Measurements from ENCODE around the gene SMURF2.
"Not testable (repeated sequence)": the region's sequence is repeated elsewhere in the genome, so short reads cannot be mapped to it uniquely, and the experiment has no call there.

SMURF2 gene

GRCh38 chr17:64632606-64633005 is 29.5 kb downstream of the SMURF2 start:
- no peak for DNase-seq (ENCODE audit: low read depth in 1 of 2, low spot score in 1 of 2)

GRCh38 chr17:64632194-64632593 is 29.9 kb downstream of the SMURF2 start:
- DNase-seq (ENCODE audit: low read depth in 1 of 2, low spot score in 1 of 2): no peak

GRCh38 chr17:64630309-64631223 is 31.5 kb downstream of the SMURF2 start:
- no peak for DNase-seq (ENCODE audit: low read depth in 1 of 2, low spot score in 1 of 2)

- DNase-seq (ENCODE audit: low read depth in 1 of 2, low spot score in 1 of 2): no peak
Observed at GRCh38 chr17:64628641-64629040, 33.5 kb downstream of the SMURF2 start.

GRCh38 chr17:64627797-64628196 is 34.3 kb downstream of the SMURF2 start:
- DNase-seq (ENCODE audit: low read depth in 1 of 2, low spot score in 1 of 2): no peak

- no peak for DNase-seq (ENCODE audit: low read depth in 1 of 2, low spot score in 1 of 2)
Observed at GRCh38 chr17:64626827-64627226, 35.3 kb downstream of the SMURF2 start.

- DNase-seq (ENCODE audit: low read depth in 1 of 2, low spot score in 1 of 2): no peak
Observed at GRCh38 chr17:64625541-64625940, 36.6 kb downstream of the SMURF2 start.

- no peak for DNase-seq (ENCODE audit: low read depth in 1 of 2, low spot score in 1 of 2)
Observed at GRCh38 chr17:64622931-64623654, 39.0 kb downstream of the SMURF2 start.

GRCh38 chr17:64621772-64622171 is 40.3 kb downstream of the SMURF2 start:
- no peak for DNase-seq (ENCODE audit: low read depth in 1 of 2, low spot score in 1 of 2)

GRCh38 chr17:64618848-64619247 is 43.3 kb downstream of the SMURF2 start:
- no peak for DNase-seq (ENCODE audit: low read depth in 1 of 2, low spot score in 1 of 2)

GRCh38 chr17:64617125-64617780 is 44.9 kb downstream of the SMURF2 start:
- no peak for DNase-seq (ENCODE audit: low read depth in 1 of 2, low spot score in 1 of 2)

GRCh38 chr17:64615028-64615677 is 47.0 kb downstream of the SMURF2 start:
- no peak for DNase-seq (ENCODE audit: low read depth in 1 of 2, low spot score in 1 of 2)

GRCh38 chr17:64614266-64615027 is 47.7 kb downstream of the SMURF2 start:
- DNase-seq (ENCODE audit: low read depth in 1 of 2, low spot score in 1 of 2): no peak

GRCh38 chr17:64611369-64611768 is 50.7 kb downstream of the SMURF2 start:
- no peak for DNase-seq (ENCODE audit: low read depth in 1 of 2, low spot score in 1 of 2)

- DNase-seq (ENCODE audit: low read depth in 1 of 2, low spot score in 1 of 2): not testable (repeated sequence)
Observed at GRCh38 chr17:64610244-64610643, 51.9 kb downstream of the SMURF2 start.

GRCh38 chr17:64608571-64608981 is 53.5 kb downstream of the SMURF2 start:
- no peak for DNase-seq (ENCODE audit: low read depth in 1 of 2, low spot score in 1 of 2)

- DNase-seq (ENCODE audit: low read depth in 1 of 2, low spot score in 1 of 2): no peak
Observed at GRCh38 chr17:64607862-64608565, 54.1 kb downstream of the SMURF2 start.

- not testable (repeated sequence) for DNase-seq (ENCODE audit: low read depth in 1 of 2, low spot score in 1 of 2)
Observed at GRCh38 chr17:64604532-64604931, 57.6 kb downstream of the SMURF2 start.

- DNase-seq (ENCODE audit: low read depth in 1 of 2, low spot score in 1 of 2): no peak
Observed at GRCh38 chr17:64603987-64604386, 58.1 kb downstream of the SMURF2 start.

GRCh38 chr17:64599827-64600226 is 62.3 kb downstream of the SMURF2 start:
- no peak for DNase-seq (ENCODE audit: low read depth in 1 of 2, low spot score in 1 of 2)
